ENCODE results near the gene SDK1.
"Not testable (repeated sequence)": the region's sequence is repeated elsewhere in the genome, so short reads cannot be mapped to it uniquely, and the experiment has no call there.

SDK1 gene

GRCh38 chr7:3582145-3582544 lies 281.1 kb downstream of the SDK1 start:
- not testable (repeated sequence) for H2BK120ac ChIP-seq (ENCODE audit: insufficient read depth, low read length, poor library complexity); H2AFZ ChIP-seq (ENCODE audit: insufficient read depth, low read length, poor library complexity); H3K27me3 ChIP-seq (ENCODE audit: insufficient read depth, low read length); H2AK5ac ChIP-seq (ENCODE audit: low read length); H4K8ac ChIP-seq (ENCODE audit: low read depth, low read length); H3K36me3 ChIP-seq (ENCODE audit: control insufficient read depth in 1 of 2, insufficient read depth in 2 of 2, low read length in 2 of 2); H3K4me2 ChIP-seq (ENCODE audit: low read length); H3K79me2 ChIP-seq (ENCODE audit: control insufficient read depth, insufficient read depth, low read length, poor library complexity); H3K79me1 ChIP-seq (ENCODE audit: low read length); H3K4me1 ChIP-seq (ENCODE audit: control insufficient read depth in 1 of 2, insufficient read depth in 2 of 2, low read length in 2 of 2); H3K27ac ChIP-seq (ENCODE audit: low read depth, low read length); H3K14ac ChIP-seq (ENCODE audit: low read length); H4K12ac ChIP-seq (ENCODE audit: low read depth, low read length); H3K9ac ChIP-seq (ENCODE audit: low read length); H2BK5ac ChIP-seq (ENCODE audit: low read depth, low read length, poor library complexity); H3K9me3 ChIP-seq (ENCODE audit: insufficient read depth, low read depth, low read length); H2BK12ac ChIP-seq (ENCODE audit: low read length); H3K23ac ChIP-seq (ENCODE audit: low read length); H3K4me3 ChIP-seq (ENCODE audit: low read depth, low read length); H4K91ac ChIP-seq (ENCODE audit: low read depth, low read length); H3K18ac ChIP-seq (ENCODE audit: low read length); DNase-seq; H3K4ac ChIP-seq (ENCODE audit: low read depth, low read length)

- Histone ChIP-seq H3K79me2 (ENCODE audit: control insufficient read depth, insufficient read depth, low read length, poor library complexity) (no peaks in the 10 kb centered on the region), H2BK5ac (ENCODE audit: low read depth, low read length, poor library complexity) (no peak overlapping the region), H4K8ac (ENCODE audit: low read depth, low read length) (no peak overlapping the region), H3K4me3 (ENCODE audit: low read depth, low read length) (no peak overlapping the region), H3K9ac (ENCODE audit: low read length) (no peak overlapping the region), H3K27ac (ENCODE audit: low read depth, low read length) (no peak overlapping the region), H2AK5ac (ENCODE audit: low read length) (no peak overlapping the region), H2BK12ac (ENCODE audit: low read length) (no peak overlapping the region), H3K4me2 (ENCODE audit: low read length) (no peak overlapping the region), H3K14ac (ENCODE audit: low read length) (no peak overlapping the region), H4K91ac (ENCODE audit: low read depth, low read length) (no peak overlapping the region), H3K36me3 (ENCODE audit: control insufficient read depth in 1 of 2, insufficient read depth in 2 of 2, low read length in 2 of 2) (no peaks in the 10 kb centered on the region), H3K18ac (ENCODE audit: low read length) (no peak overlapping the region), H2BK120ac (ENCODE audit: insufficient read depth, low read length, poor library complexity) (no peak overlapping the region), H3K27me3 (ENCODE audit: insufficient read depth, low read length) (no peaks in the 10 kb centered on the region), H2AFZ (ENCODE audit: insufficient read depth, low read length, poor library complexity) (no peak overlapping the region), H3K23ac (ENCODE audit: low read length) (no peak overlapping the region), H3K4me1 (ENCODE audit: control insufficient read depth in 1 of 2, insufficient read depth in 2 of 2, low read length in 2 of 2) (peaks cover 0 to 2% of the 10 kb centered on the region in 2 experiments), H4K12ac (ENCODE audit: low read depth, low read length) (no peak overlapping the region), H3K79me1 (ENCODE audit: low read length) (no peaks in the 10 kb centered on the region), H3K9me3 (ENCODE audit: insufficient read depth, low read depth, low read length) (no peaks in the 10 kb centered on the region), H3K4ac (ENCODE audit: low read depth, low read length) (no peak overlapping the region)
- WGBS (ENCODE audit: extremely low coverage, insufficient coverage, insufficient read length): no CpG with 5 or more reads among the region's 4 CpGs
- DNase-seq: no peak
Observed at GRCh38 chr7:3585826-3586225, 284.8 kb downstream of the SDK1 start.

- Histone ChIP-seq H2AFZ (ENCODE audit: insufficient read depth, low read length, poor library complexity) (no peak overlapping the region), H4K8ac (ENCODE audit: low read depth, low read length) (no peak overlapping the region), H2BK120ac (ENCODE audit: insufficient read depth, low read length, poor library complexity) (no peak overlapping the region), H3K4me3 (ENCODE audit: low read depth, low read length) (no peak overlapping the region), H3K9me3 (ENCODE audit: insufficient read depth, low read depth, low read length) (no peaks in the 10 kb centered on the region), H3K4me1 (ENCODE audit: control insufficient read depth in 1 of 2, insufficient read depth in 2 of 2, low read length in 2 of 2) (peaks cover 0 to 2% of the 10 kb centered on the region in 2 experiments), H2BK12ac (ENCODE audit: low read length) (no peak overlapping the region), H3K23ac (ENCODE audit: low read length) (no peak overlapping the region), H2BK5ac (ENCODE audit: low read depth, low read length, poor library complexity) (no peak overlapping the region), H2AK5ac (ENCODE audit: low read length) (no peak overlapping the region), H3K4ac (ENCODE audit: low read depth, low read length) (no peak overlapping the region), H4K91ac (ENCODE audit: low read depth, low read length) (no peak overlapping the region), H3K36me3 (ENCODE audit: control insufficient read depth in 1 of 2, insufficient read depth in 2 of 2, low read length in 2 of 2) (no peaks in the 10 kb centered on the region), H3K18ac (ENCODE audit: low read length) (no peak overlapping the region), H3K14ac (ENCODE audit: low read length) (no peak overlapping the region), H3K27me3 (ENCODE audit: insufficient read depth, low read length) (no peaks in the 10 kb centered on the region), H3K79me1 (ENCODE audit: low read length) (no peaks in the 10 kb centered on the region), H4K12ac (ENCODE audit: low read depth, low read length) (no peak overlapping the region), H3K9ac (ENCODE audit: low read length) (no peak overlapping the region), H3K79me2 (ENCODE audit: control insufficient read depth, insufficient read depth, low read length, poor library complexity) (no peaks in the 10 kb centered on the region), H3K27ac (ENCODE audit: low read depth, low read length) (no peak overlapping the region), H3K4me2 (ENCODE audit: low read length) (no peak overlapping the region)
- no peak for DNase-seq
- no CpG with 5 or more reads among the region's 3 CpGs for WGBS (ENCODE audit: extremely low coverage, insufficient coverage, insufficient read length)
Observed at GRCh38 chr7:3588341-3588740, 287.3 kb downstream of the SDK1 start.

- H4K12ac ChIP-seq (ENCODE audit: low read depth, low read length): no peak overlapping the region
- no peak overlapping the region for H3K23ac ChIP-seq (ENCODE audit: low read length)
- H3K4me2 ChIP-seq (ENCODE audit: low read length): no peak overlapping the region
- no peaks in the 10 kb centered on the region for H3K36me3 ChIP-seq (ENCODE audit: control insufficient read depth in 1 of 2, insufficient read depth in 2 of 2, low read length in 2 of 2)
- no peak overlapping the region for H3K14ac ChIP-seq (ENCODE audit: low read length)
- no CpG with 5 or more reads among the region's 2 CpGs for WGBS (ENCODE audit: extremely low coverage, insufficient coverage, insufficient read length)
- H2AFZ ChIP-seq (ENCODE audit: insufficient read depth, low read length, poor library complexity): no peak overlapping the region
- no peak overlapping the region for H2BK5ac ChIP-seq (ENCODE audit: low read depth, low read length, poor library complexity)
- H2BK120ac ChIP-seq (ENCODE audit: insufficient read depth, low read length, poor library complexity): no peak overlapping the region
- no peak overlapping the region for H2AK5ac ChIP-seq (ENCODE audit: low read length)
- H3K79me1 ChIP-seq (ENCODE audit: low read length): no peaks in the 10 kb centered on the region
- H3K79me2 ChIP-seq (ENCODE audit: control insufficient read depth, insufficient read depth, low read length, poor library complexity): no peaks in the 10 kb centered on the region
- DNase-seq: no peak
- H4K91ac ChIP-seq (ENCODE audit: low read depth, low read length): no peak overlapping the region
- H3K9ac ChIP-seq (ENCODE audit: low read length): no peak overlapping the region
- H3K4ac ChIP-seq (ENCODE audit: low read depth, low read length): no peak overlapping the region
- H4K8ac ChIP-seq (ENCODE audit: low read depth, low read length): no peak overlapping the region
- peaks cover 0 to 2% of the 10 kb centered on the region in 2 experiments for H3K4me1 ChIP-seq (ENCODE audit: control insufficient read depth in 1 of 2, insufficient read depth in 2 of 2, low read length in 2 of 2)
- no peak overlapping the region for H3K4me3 ChIP-seq (ENCODE audit: low read depth, low read length)
- no peak overlapping the region for H3K27ac ChIP-seq (ENCODE audit: low read depth, low read length)
- no peaks in the 10 kb centered on the region for H3K9me3 ChIP-seq (ENCODE audit: insufficient read depth, low read depth, low read length)
- H2BK12ac ChIP-seq (ENCODE audit: low read length): no peak overlapping the region
- no peak overlapping the region for H3K18ac ChIP-seq (ENCODE audit: low read length)
- no peaks in the 10 kb centered on the region for H3K27me3 ChIP-seq (ENCODE audit: insufficient read depth, low read length)
Observed at GRCh38 chr7:3589752-3590151, 288.7 kb downstream of the SDK1 start.

All from trophoblast cell (in vitro differentiated cells and primary cell).